AG10803 (cell line): ENCODE data around the gene RNPS1.

Experiments
- DNase-seq: peaks from one replicate; pipeline ENCODE4 v3.0.0; 2010; ENCODE audit warnings: low read depth
- H3K4me3 ChIP-seq: 2 replicates; pipeline ENCODE4 v1.5.1; 2011; ENCODE audit warnings: mild to moderate bottlenecking, low read length, control low read depth
- CTCF ChIP-seq: conservative IDR thresholded peaks from 2 replicates; pipeline ENCODE4 v1.5.1; 2011; ENCODE audit warnings: mild to moderate bottlenecking, low read length, control low read depth, inconsistent platforms

RNPS1 gene

GRCh38 chr16:2267913-2268666 lies at the start of gene RNPS1:
RNPS1 (minus strand) TSS chr16:2268126; CDS start chr16:2264643, 3,483 bp downstream.
- DNase-seq, result peak; percentile 92
- H3K4me3 ChIP-seq, result peak within 1 kb of the TSS; percentile 94
- TF ChIP-seq CTCF, result no peak

- DNase-seq, result no peak
- no peak for TF ChIP-seq CTCF
- no peak overlapping the region for H3K4me3 ChIP-seq
Measured at GRCh38 chr16:2317231-2318020, 49.5 kb upstream of the RNPS1 start.

GRCh38 chr16:2308089-2308962 lies 40.4 kb upstream of the RNPS1 start:
- DNase-seq, result no peak
- no peak overlapping the region for H3K4me3 ChIP-seq
- no peak for TF ChIP-seq CTCF

- no peak for TF ChIP-seq CTCF
- no peak overlapping the region for H3K4me3 ChIP-seq
- no peak for DNase-seq
Measured at GRCh38 chr16:2299915-2300192, 31.9 kb upstream of the RNPS1 start.

- TF ChIP-seq CTCF, result no peak
- DNase-seq, result no peak
- H3K4me3 ChIP-seq, result no peak overlapping the region
Measured at GRCh38 chr16:2299121-2299914, 31.4 kb upstream of the RNPS1 start.

GRCh38 chr16:2298621-2299020 lies 30.7 kb upstream of the RNPS1 start:
- no peak for TF ChIP-seq CTCF
- no peak for DNase-seq
- H3K4me3 ChIP-seq, result no peak overlapping the region
